Naive B cell (primary cell): Measurements from ENCODE around the gene BMP6. TPM values are rescaled to one million over a fixed set of nuclear protein-coding genes. Genes with fewer than 3 reads are reported as not detected.

ENCODE experiments used
- ATAC-seq, 2 donors: fragments of 150-1000 bp; cut with Tn5 transposase; 2 replicates each; pipeline ENCODE4 v1.10.0; 2021; ENCODE audit warnings: low read depth in 2 of 2, mild to moderate bottlenecking in 2 of 2, moderate library complexity in 2 of 2
- DNase-seq: peaks from one replicate; pipeline ENCODE4 v3.0.0; 2022
- H3K27ac Mint-ChIP-seq, 6 donors: one replicate each; pipeline ENCODE4 v1.8.0; 2020 to 2022; ENCODE audit warnings: mild to moderate bottlenecking in 6 of 6, mixed read lengths in 6 of 6, moderate library complexity in 5 of 6, inconsistent platforms in 2 of 6
- H3K27me3 Mint-ChIP-seq, 3 donors: one replicate each; pipeline ENCODE4 v1.8.0; 2021 to 2022; ENCODE audit warnings: mixed read lengths in 3 of 3, mild to moderate bottlenecking in 1 of 3
- H3K36me3 Mint-ChIP-seq, 2 donors: one replicate each; pipeline ENCODE4 v1.8.0; 2020 to 2022; ENCODE audit warnings: mixed read lengths in 2 of 2, inconsistent platforms in 1 of 2, mild to moderate bottlenecking in 1 of 2
- H3K4me1 Mint-ChIP-seq, 3 donors: one replicate each; pipeline ENCODE4 v1.8.0; 2020 to 2022; ENCODE audit warnings: mixed read lengths in 3 of 3, inconsistent platforms in 1 of 3, mild to moderate bottlenecking in 1 of 3, moderate library complexity in 1 of 3
- H3K4me3 Mint-ChIP-seq, 8 donors: one replicate each; pipeline ENCODE4 v1.8.0; 2020 to 2022; ENCODE audit warnings: mild to moderate bottlenecking in 8 of 8, mixed read lengths in 8 of 8, moderate library complexity in 8 of 8, inconsistent platforms in 2 of 8
- H3K9me3 Mint-ChIP-seq, 7 donors: one replicate each; pipeline ENCODE4 v1.8.0; 2020 to 2022; ENCODE audit warnings: mixed read lengths in 7 of 7, mild to moderate bottlenecking in 5 of 7, inconsistent platforms in 2 of 7, moderate library complexity in 1 of 7
- polyA plus RNA-seq, 6 donors: library from polyadenylated mRNA; unstranded; fragments of 300-500 nt; fragmentation: Illumina TruSeq; gene quantifications; one replicate each; pipeline ENCODE4 v1.2.3, GENCODE V29; 2021; ENCODE audit warnings: low read depth in 6 of 6

BMP6 gene
- polyA plus RNA-seq, 6 donors from 2014 or later, result 0.23 to 1.0 (median 0.63) TPM; not detected in 2

DNA sequence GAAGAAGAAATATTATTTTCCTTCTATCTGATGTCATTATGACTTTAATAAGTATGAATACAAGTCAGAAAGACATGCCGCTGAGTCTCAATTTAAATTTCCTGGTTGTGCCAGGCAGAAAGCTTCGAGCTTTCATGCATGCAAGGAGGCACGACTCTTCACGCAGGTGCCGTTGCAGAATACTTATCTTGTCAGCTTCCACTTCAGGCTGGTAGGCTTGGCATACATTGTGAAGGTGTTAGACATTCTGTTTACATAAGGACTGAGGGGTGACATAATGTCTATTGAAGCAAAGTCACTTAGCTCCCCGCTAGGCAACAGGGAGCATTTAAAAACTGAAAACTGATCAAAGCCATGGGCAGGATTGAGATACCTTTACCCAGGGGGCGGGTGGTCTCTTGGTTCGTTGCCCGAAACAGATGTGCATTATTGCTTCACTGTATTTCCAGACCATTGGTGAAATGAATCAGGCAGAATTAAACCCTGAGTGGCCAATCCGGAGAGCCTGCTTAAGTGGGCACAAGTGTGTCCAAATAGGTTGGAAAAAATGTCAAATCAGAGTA is 16.4 kb downstream of the BMP6 start:
- H3K27me3 Mint-ChIP-seq, result peaks cover 49 to 68% (median 64%) of the 10 kb centered on the region in 3 donors
- no peak for ATAC-seq
- H3K4me3 Mint-ChIP-seq, result no peak overlapping the region
- no peak overlapping the region for H3K27ac Mint-ChIP-seq
- no peaks in the 10 kb centered on the region for H3K36me3 Mint-ChIP-seq
- no peaks in the 10 kb centered on the region for H3K4me1 Mint-ChIP-seq
- no peaks in the 10 kb centered on the region for H3K9me3 Mint-ChIP-seq
- DNase-seq, result no peak

DNA sequence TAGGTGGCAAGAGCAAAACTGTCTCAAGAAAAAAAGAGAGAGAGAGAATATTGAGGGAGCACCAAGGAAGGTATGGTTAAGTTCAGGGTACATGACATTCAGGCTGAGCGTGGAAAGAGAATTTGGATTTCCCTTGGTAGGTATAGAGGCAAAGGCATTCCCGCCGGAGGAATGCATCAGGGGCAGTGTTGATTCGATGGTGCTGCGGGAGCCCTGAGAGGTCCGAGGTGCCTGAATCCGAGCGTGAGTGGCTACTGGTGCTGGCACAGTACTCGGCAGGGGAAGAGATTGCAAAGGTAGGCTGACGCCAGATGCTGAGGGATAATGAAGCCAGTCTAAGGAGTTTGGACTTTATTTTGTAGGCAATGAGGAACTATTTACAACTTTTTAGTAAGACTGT is 20.0 kb downstream of the BMP6 start:
- H3K9me3 Mint-ChIP-seq, result peaks cover 0 to 2% (median 0%) of the 10 kb centered on the region in 7 donors
- H3K4me3 Mint-ChIP-seq, result no peak overlapping the region
- H3K27me3 Mint-ChIP-seq, result peaks cover 30 to 42% (median 38%) of the 10 kb centered on the region in 3 donors
- DNase-seq, result no peak
- peaks cover 0 to 7% (median 3%) of the 10 kb centered on the region in 3 donors for H3K4me1 Mint-ChIP-seq
- no peaks in the 10 kb centered on the region for H3K36me3 Mint-ChIP-seq
- ATAC-seq, result no peak
- H3K27ac Mint-ChIP-seq, result no peak overlapping the region

DNA sequence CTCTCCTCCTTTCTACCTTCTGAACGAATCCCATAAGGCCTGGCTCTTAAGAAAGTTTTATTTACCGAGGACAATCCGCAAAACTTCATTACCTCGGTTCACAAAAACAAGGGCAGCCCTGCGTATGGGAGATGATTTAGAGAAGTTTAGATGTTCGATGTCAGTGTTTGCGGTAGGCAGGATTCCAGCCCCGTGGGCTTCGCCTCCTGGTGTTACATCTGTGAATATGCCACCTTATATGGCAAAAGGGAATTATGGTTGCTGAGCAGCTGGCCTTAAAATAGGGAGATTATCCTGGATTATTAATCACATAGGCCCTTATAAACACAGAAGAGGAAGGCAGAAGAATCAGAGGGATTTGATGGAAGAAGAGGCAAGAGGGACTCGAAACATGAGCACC is 21.1 kb downstream of the BMP6 start:
- H3K36me3 Mint-ChIP-seq, result no peaks in the 10 kb centered on the region
- peak overlapping the region in 1 of 6 donors; percentile 31 for H3K27ac Mint-ChIP-seq
- H3K4me3 Mint-ChIP-seq, result no peak overlapping the region
- peaks cover 0 to 7% (median 3%) of the 10 kb centered on the region in 3 donors for H3K4me1 Mint-ChIP-seq
- H3K27me3 Mint-ChIP-seq, result peaks cover 23 to 32% (median 30%) of the 10 kb centered on the region in 3 donors
- peaks cover 0 to 2% (median 0%) of the 10 kb centered on the region in 7 donors for H3K9me3 Mint-ChIP-seq
- ATAC-seq (no peak), DNase-seq (no peak)

DNA sequence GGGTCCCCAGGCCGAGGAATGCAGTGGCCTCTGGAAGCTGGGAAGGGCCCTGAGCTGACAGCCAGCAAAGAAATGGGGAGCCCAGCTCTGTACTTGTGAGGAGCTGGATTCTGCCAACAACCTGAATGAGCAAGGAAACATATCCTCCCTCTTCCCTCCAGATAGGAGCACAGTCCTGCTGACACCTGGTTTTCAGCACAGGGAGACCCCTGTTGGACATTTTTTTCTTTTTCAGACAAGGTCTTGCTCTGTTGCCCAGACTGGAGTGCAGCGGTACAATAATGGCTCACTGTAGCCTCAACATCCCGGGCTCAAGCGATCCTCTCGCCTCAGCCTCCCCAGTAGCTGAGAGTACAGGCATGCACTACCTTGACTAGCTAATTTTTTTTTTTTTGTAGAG is 21.5 kb downstream of the BMP6 start:
- H3K4me3 Mint-ChIP-seq, result no peak overlapping the region
- H3K27me3 Mint-ChIP-seq, result peaks cover 22 to 29% (median 27%) of the 10 kb centered on the region in 3 donors
- H3K36me3 Mint-ChIP-seq, result no peaks in the 10 kb centered on the region
- no peak for DNase-seq
- H3K4me1 Mint-ChIP-seq, result peaks cover 0 to 7% (median 3%) of the 10 kb centered on the region in 3 donors
- H3K9me3 Mint-ChIP-seq, result peaks cover 0 to 2% (median 0%) of the 10 kb centered on the region in 7 donors
- no peak for ATAC-seq
- H3K27ac Mint-ChIP-seq, result no peak overlapping the region

DNA sequence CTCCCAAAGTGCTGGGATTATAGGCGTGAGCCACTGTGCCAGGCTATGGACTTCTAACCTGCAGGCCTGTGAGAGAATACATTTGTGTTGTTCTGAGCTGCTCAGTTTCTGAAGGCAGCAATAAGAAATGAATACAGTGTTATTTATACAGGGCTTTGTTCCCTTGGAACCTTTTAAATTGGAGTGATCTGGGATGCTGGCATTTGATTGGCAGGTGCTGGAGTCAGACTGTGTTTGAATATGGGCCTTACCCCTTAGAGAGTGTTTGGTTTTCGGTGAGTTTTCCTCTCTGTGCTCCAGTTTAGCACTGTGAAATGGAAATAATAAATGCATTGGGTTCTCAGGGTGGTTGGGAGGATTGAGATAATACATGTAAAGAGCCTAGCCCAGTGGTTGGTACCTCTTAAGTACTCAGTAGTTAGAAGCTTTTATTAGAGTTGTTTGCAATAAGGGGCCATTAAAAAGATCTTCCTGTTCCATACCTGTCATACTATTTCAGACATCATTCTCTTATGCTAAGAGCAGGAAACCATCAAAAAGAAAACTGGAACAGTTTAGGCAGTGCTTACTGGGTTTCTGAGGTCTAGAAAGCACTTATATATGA is 22.1 kb downstream of the BMP6 start:
- no peak overlapping the region for H3K4me3 Mint-ChIP-seq
- no peak overlapping the region for H3K27ac Mint-ChIP-seq
- peaks cover 0 to 7% (median 3%) of the 10 kb centered on the region in 3 donors for H3K4me1 Mint-ChIP-seq
- no peak for ATAC-seq
- no peak for DNase-seq
- no peaks in the 10 kb centered on the region for H3K36me3 Mint-ChIP-seq
- H3K9me3 Mint-ChIP-seq, result peaks cover 0 to 2% (median 0%) of the 10 kb centered on the region in 7 donors
- peaks cover 22 to 29% (median 27%) of the 10 kb centered on the region in 3 donors for H3K27me3 Mint-ChIP-seq

DNA sequence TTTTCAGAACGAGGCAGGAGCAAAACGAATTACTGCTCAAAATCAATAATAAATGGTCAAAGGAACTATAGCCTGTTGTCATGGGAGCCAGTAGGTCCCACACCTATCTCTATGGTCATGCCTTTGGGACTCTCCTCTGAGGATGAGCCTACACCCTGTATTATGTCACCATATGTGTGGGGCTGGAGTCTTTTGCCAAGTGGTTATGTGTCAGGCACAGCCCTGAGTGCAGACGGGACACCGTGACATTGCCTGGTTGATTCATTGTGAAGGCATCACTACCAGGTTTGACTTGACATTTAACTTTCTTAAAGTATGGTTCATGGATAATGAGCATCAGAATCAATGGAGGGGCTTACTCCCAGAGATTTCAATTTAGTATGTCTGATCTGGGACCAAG is 23.6 kb downstream of the BMP6 start:
- Mint-ChIP-seq H3K9me3 (peaks cover 0 to 2% (median 0%) of the 10 kb centered on the region in 7 donors), H3K27ac (no peak overlapping the region), H3K4me1 (peaks cover 0 to 7% (median 3%) of the 10 kb centered on the region in 3 donors), H3K4me3 (no peak overlapping the region), H3K36me3 (no peaks in the 10 kb centered on the region), H3K27me3 (peaks cover 27 to 35% (median 30%) of the 10 kb centered on the region in 3 donors)
- DNase-seq (no peak), ATAC-seq (no peak)

DNA sequence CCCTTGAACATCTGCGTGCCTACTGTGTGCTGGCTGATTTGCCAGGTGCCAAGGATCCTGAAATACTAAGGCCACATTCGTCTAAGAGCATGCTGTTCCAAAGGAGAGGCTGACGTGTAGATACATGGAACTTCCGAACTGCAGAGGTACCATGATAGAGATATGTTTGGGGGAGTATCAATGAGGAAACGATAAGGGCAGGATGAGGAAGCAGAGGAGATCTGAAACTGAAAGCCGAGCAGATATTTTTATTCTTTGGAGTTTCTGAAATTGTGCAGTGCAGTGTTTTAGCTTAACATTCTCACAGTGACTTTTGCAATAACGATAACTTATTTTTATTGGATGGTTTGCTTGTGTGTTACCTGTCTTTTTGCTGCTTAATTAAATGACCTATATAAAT is 24.3 kb downstream of the BMP6 start:
- no peak for DNase-seq
- peaks cover 26 to 41% (median 35%) of the 10 kb centered on the region in 3 donors for H3K27me3 Mint-ChIP-seq
- H3K9me3 Mint-ChIP-seq, result peaks cover 0 to 2% (median 0%) of the 10 kb centered on the region in 7 donors
- H3K36me3 Mint-ChIP-seq, result no peaks in the 10 kb centered on the region
- H3K27ac Mint-ChIP-seq, result no peak overlapping the region
- no peak overlapping the region for H3K4me3 Mint-ChIP-seq
- no peak for ATAC-seq
- peaks cover 0 to 7% (median 3%) of the 10 kb centered on the region in 3 donors for H3K4me1 Mint-ChIP-seq

DNA sequence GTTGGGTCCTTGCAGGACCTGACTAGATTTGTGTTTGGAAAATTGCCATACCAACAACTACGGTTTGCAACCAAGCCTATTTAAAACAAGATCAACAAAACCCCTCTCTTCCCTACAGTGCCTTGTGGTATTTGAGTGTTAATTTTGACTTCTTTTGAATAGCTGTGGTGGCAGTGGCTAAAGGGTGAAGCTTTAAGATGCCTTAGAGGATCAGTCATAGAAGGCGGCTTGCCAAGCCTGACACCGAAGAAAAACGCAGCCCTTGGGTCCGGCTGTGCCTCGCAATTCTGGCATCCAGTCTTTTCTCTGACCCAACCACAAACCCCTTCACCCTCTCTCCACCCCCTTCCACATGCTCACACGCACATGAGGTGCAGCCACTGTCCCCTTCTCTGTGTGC is 32.6 kb downstream of the BMP6 start:
- Mint-ChIP-seq H3K4me1 (peaks cover 0 to 2% (median 0%) of the 10 kb centered on the region in 3 donors), H3K4me3 (no peak overlapping the region), H3K36me3 (no peaks in the 10 kb centered on the region), H3K27me3 (peaks cover 38 to 55% (median 54%) of the 10 kb centered on the region in 3 donors), H3K9me3 (peaks cover 2 to 21% (median 9%) of the 10 kb centered on the region in 7 donors), H3K27ac (no peak overlapping the region)
- DNase-seq (no peak), ATAC-seq (no peak)

DNA sequence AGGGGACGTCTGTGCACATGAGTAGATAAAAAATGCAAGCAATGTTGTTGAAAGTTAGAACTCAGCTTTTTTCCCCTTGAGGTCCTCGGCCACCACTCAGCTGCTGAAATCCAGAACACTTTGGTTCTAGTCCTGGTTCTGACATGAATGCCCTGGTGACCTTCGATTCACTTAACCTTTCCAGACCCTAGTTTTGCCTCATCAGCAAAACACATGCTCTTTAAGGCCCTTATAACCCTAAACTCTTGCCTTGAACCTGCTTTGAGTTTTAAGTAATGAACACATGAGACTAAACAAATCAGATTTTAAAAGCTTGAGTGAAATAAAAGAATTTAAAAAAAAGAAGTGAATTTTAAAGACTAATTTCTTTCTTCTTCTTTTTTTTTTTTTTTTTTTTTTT is 33.4 kb downstream of the BMP6 start:
- Mint-ChIP-seq H3K4me1 (peaks cover 0 to 2% (median 0%) of the 10 kb centered on the region in 3 donors), H3K4me3 (no peak overlapping the region), H3K27ac (no peak overlapping the region), H3K27me3 (peaks cover 30 to 58% (median 55%) of the 10 kb centered on the region in 3 donors), H3K9me3 (peaks cover 2 to 21% (median 9%) of the 10 kb centered on the region in 7 donors), H3K36me3 (no peaks in the 10 kb centered on the region)
- ATAC-seq (no peak), DNase-seq (no peak)

DNA sequence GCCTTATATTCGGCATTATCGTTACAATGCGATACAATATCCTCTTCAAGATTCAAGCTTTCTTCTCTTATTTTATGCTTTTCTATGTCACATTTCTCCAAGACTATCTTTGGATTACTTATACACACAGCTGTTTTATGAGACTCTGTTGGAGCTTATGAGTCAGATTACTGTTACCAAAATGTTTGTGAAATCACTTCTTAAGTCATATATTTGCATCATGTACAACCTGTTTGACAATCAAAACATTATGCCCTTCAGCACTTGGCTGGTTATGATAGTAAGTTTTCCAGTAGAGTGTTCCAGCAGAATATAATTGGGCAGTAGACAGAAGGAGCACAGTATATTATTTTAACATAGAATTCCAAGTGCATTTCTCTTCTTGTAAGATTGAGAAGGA is 35.2 kb downstream of the BMP6 start:
- DNase-seq (no peak), ATAC-seq (no peak)
- no peak overlapping the region for H3K27ac Mint-ChIP-seq
- H3K4me1 Mint-ChIP-seq, result peaks cover 0 to 2% (median 0%) of the 10 kb centered on the region in 3 donors
- peaks cover 23 to 46% (median 40%) of the 10 kb centered on the region in 3 donors for H3K27me3 Mint-ChIP-seq
- H3K9me3 Mint-ChIP-seq, result peaks cover under 1 to 13% (median 7%) of the 10 kb centered on the region in 7 donors
- H3K4me3 Mint-ChIP-seq, result no peak overlapping the region
- H3K36me3 Mint-ChIP-seq, result no peaks in the 10 kb centered on the region

DNA sequence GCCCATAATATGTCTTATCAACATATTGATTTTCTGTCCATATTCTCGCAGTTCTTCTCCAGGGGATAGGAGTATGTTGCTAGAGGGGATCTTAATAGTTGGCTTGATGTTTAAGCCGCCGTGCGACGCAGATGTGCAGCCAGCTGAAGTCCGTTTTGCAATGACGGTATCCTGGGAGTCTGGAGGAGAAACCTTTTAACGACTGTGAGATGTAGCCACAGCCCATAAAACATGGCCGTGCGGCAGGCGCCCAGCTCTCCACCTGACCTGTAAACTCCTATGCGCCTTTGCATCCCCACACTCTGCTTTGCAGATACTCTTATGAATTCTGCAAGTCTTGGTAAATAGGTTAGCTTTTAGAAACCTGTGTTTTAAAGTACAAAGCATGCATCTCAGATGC is 36.9 kb downstream of the BMP6 start:
- peaks cover 15 to 31% (median 24%) of the 10 kb centered on the region in 3 donors for H3K27me3 Mint-ChIP-seq
- H3K4me1 Mint-ChIP-seq, result peaks cover 0 to 2% (median 0%) of the 10 kb centered on the region in 3 donors
- no peak overlapping the region for H3K4me3 Mint-ChIP-seq
- H3K36me3 Mint-ChIP-seq, result no peaks in the 10 kb centered on the region
- no peak for ATAC-seq
- no peak overlapping the region for H3K27ac Mint-ChIP-seq
- DNase-seq, result no peak
- H3K9me3 Mint-ChIP-seq, result peaks cover 0 to 3% (median 0%) of the 10 kb centered on the region in 7 donors

DNA sequence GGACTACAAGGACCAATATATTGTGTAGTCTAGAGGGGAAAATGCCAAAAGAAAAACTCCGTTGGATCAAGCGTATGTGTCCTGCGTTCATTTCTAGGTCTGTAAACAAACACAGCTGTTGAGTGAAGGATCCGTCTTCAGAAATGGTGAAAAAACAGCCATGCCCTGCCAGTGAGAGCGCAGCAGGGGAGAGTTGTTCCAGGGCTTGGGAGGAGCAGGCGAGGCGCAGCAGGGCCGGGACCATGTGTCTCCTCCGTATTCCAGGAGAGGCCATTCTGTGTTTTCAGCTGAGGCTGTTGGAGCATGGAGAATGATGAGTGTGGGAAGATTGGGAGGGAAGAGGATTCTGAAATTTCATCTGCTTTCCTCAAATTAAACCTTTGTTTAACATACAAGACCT is 38.0 kb downstream of the BMP6 start:
- H3K4me1 Mint-ChIP-seq, result peaks cover 0 to 2% (median 0%) of the 10 kb centered on the region in 3 donors
- no peaks in the 10 kb centered on the region for H3K36me3 Mint-ChIP-seq
- DNase-seq (no peak), ATAC-seq (no peak)
- no peak overlapping the region for H3K4me3 Mint-ChIP-seq
- H3K27ac Mint-ChIP-seq, result peak overlapping the region in 1 of 6 donors; percentile 64
- peaks cover 16 to 28% (median 24%) of the 10 kb centered on the region in 3 donors for H3K27me3 Mint-ChIP-seq
- H3K9me3 Mint-ChIP-seq, result no peaks in the 10 kb centered on the region

DNA sequence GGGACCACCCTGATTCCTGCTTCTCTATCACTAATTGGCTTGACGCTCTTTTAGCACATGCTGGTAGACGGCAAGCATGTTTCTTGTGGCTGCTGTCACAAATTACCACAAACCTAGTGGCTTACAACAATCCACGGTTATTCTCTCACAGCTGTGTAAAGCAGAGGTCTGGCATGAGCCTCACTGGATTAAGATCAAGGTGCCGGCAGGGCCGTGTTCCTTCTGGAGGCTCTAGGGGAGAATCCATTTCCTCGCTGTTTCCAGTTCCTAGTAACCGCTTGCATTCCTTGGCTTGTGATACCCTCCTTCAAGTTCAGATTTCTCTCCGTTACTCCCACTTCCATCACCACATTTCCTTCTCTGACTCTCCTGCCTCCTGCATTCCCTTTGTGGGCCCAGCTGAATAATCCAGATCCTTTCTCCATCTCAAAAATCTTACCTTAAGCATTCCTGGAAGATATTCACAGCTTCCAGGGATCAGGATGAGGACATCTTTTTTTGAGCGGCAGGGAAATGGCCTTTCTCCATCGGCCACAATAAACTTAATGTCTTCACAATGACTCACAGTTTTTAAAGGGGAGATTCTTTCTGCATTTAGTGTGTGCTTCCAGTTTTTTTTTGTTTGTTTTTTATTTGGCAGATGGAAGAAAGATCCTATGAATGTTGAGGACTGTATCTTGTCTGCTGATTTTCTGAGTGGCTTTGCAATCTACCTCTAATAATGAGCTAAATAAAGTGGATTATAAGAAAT is 39.9 kb downstream of the BMP6 start:
- no peak overlapping the region for H3K4me3 Mint-ChIP-seq
- H3K9me3 Mint-ChIP-seq, result no peaks in the 10 kb centered on the region
- DNase-seq (no peak), ATAC-seq (no peak)
- peaks cover 0 to 10% (median 0%) of the 10 kb centered on the region in 3 donors for H3K4me1 Mint-ChIP-seq
- peak overlapping the region in 1 of 6 donors; percentile 23 for H3K27ac Mint-ChIP-seq
- peaks cover 12 to 24% (median 20%) of the 10 kb centered on the region in 3 donors for H3K27me3 Mint-ChIP-seq
- H3K36me3 Mint-ChIP-seq, result no peaks in the 10 kb centered on the region
